ENCODE measurements around the gene TRMT112.

GRCh38 chr11:64289002-64289564, 28.3 kb downstream of the TRMT112 start:
- TF ChIP-seq CTCF (IDR thresholded peaks at IDR 0.05) (no peak), EZH2 (IDR thresholded peaks at IDR 0.05) (no peak)
